H1 (cell line): ENCODE data around the gene NUDT12. TPM values are rescaled to one million over a fixed set of nuclear protein-coding genes. Genes with fewer than 3 reads are reported as not detected.

Experiments
- CTCF ChIA-PET: fragments of 300-600 bp; sonication (Branson Sonifier 250); formaldehyde crosslinking; loops from one replicate; lab custom pipeline; 2021; ENCODE audit not compliant: partially characterized antibody; lab: Charles Lee
- POLR2A ChIA-PET: fragments of 300-600 bp; sonication (Branson Sonifier 250); formaldehyde crosslinking; loops from one replicate; lab custom pipeline; 2021; ENCODE audit warnings: inconsistent platforms; ENCODE audit not compliant: partially characterized antibody; lab: Charles Lee
- DNase-seq, 2 experiments: peaks; one replicate each; pipeline versions ENCODE4 v3.0.0 to v3.0.0-alpha.2; 2010 to 2022; ENCODE audit warnings: low spot score in 2 of 2, low read depth in 1 of 2, mixed read lengths in 1 of 2
- FAIRE-seq: peaks from 2 replicates; lab custom pipeline; 2011; peaks lifted over from hg19 to GRCh38; lab: Jason Lieb, UNC
- H2AFZ ChIP-seq: 2 replicates; pipeline ENCODE4 v1.8.1; 2012; ENCODE audit warnings: low read length, inconsistent platforms
- H2AK5ac ChIP-seq: 2 replicates; pipeline ENCODE4 v1.6.1; 2013; ENCODE audit warnings: low read depth, low read length
- H2BK120ac ChIP-seq: replicated peaks from 2 replicates; pipeline ENCODE3; 2013; ENCODE audit warnings: low read depth, low read length, inconsistent platforms
- H2BK12ac ChIP-seq: 2 replicates; pipeline ENCODE4 v1.6.1; 2013; ENCODE audit warnings: low read depth, low read length
- H2BK15ac ChIP-seq: 2 replicates; pipeline ENCODE4 v1.6.1; 2013; ENCODE audit warnings: low read length
- H2BK20ac ChIP-seq: 2 replicates; pipeline ENCODE4 v1.6.1; 2013; ENCODE audit warnings: low read length
- H2BK5ac ChIP-seq: 2 replicates; pipeline ENCODE4 v1.6.1; 2013; ENCODE audit warnings: low read depth, low read length
- H3K14ac ChIP-seq: 2 replicates; pipeline ENCODE4 v1.6.1; 2013; ENCODE audit warnings: inconsistent platforms; ENCODE audit not compliant: insufficient read length
- H3K18ac ChIP-seq: 2 replicates; pipeline ENCODE4 v1.6.1; 2013; ENCODE audit warnings: low read length; ENCODE audit errors: extremely low read depth
- H3K23ac ChIP-seq: 2 replicates; pipeline ENCODE4 v1.6.1; 2013; ENCODE audit warnings: inconsistent platforms; ENCODE audit not compliant: insufficient read length
- H3K23me2 ChIP-seq: 2 replicates; pipeline ENCODE4 v1.6.1; 2013; ENCODE audit warnings: low read depth, low read length
- H3K27ac ChIP-seq: 2 replicates; pipeline ENCODE4 v1.6.1; 2011; ENCODE audit warnings: low read depth, low read length, inconsistent platforms
- H3K27me3 ChIP-seq, 4 experiments: replicated peaks in 1 of 4; 1 replicate in 1 of 4; 2 replicates in 3 of 4; pipeline versions ENCODE4 v1.6.1 to v1.8.1; 2011 to 2013; ENCODE audit warnings: low read length in 3 of 4, mild to moderate bottlenecking in 3 of 4, inconsistent platforms in 2 of 4, mixed read lengths in 2 of 4, moderate library complexity in 1 of 4; ENCODE audit not compliant: control insufficient read depth in 3 of 4, insufficient read depth in 3 of 4; ENCODE audit errors: extremely low read depth in 1 of 4
- H3K36me3 ChIP-seq, 4 experiments: 2 replicates each; pipeline versions ENCODE4 v1.6.1 to v1.8.1; 2011 to 2013; ENCODE audit warnings: mild to moderate bottlenecking in 4 of 4, low read length in 3 of 4, moderate library complexity in 2 of 4, control low read depth in 1 of 4, inconsistent platforms in 1 of 4; ENCODE audit not compliant: insufficient read depth in 4 of 4, control insufficient read depth in 2 of 4
- H3K4ac ChIP-seq: replicated peaks from 2 replicates; pipeline ENCODE3; 2013; ENCODE audit warnings: low read length, low read depth, mixed read lengths, inconsistent platforms; ENCODE audit not compliant: insufficient read length
- H3K4me1 ChIP-seq, 4 experiments: replicated peaks in 1 of 4; 1 replicate in 1 of 4; 2 replicates in 3 of 4; pipeline versions ENCODE4 v1.6.1 to v1.8.1; 2011 to 2013; ENCODE audit warnings: low read length in 3 of 4, inconsistent platforms in 2 of 4, mixed read lengths in 1 of 4; ENCODE audit not compliant: insufficient read depth in 4 of 4, control insufficient read depth in 3 of 4
- H3K4me2 ChIP-seq, 2 experiments: 2 replicates each; pipeline versions ENCODE4 v1.6.1 to v1.8.1; 2011 to 2013; ENCODE audit warnings: low read depth in 2 of 2, low read length in 2 of 2, control low read depth in 1 of 2, inconsistent platforms in 1 of 2, mild to moderate bottlenecking in 1 of 2; ENCODE audit not compliant: insufficient read depth in 1 of 2
- H3K4me3 ChIP-seq, 4 experiments: fragments of 200-600, 300-600 bp in 1 of 4; sonication (generic), shearing (Covaris generic), sonication (Bioruptor Twin) in 1 of 4; 2 replicates each; pipeline versions ENCODE4 v1.5.1 to v1.8.1; 2011 to 2016; ENCODE audit warnings: low read length in 4 of 4, low read depth in 3 of 4, control low read depth in 2 of 4, inconsistent platforms in 2 of 4, mild to moderate bottlenecking in 2 of 4, mixed read lengths in 1 of 4, moderate library complexity in 1 of 4; ENCODE audit not compliant: insufficient read depth in 2 of 4; ENCODE audit errors: extremely low read depth in 1 of 4
- H3K56ac ChIP-seq: replicated peaks from 2 replicates; pipeline ENCODE3; 2013; ENCODE audit warnings: low read depth, mild to moderate bottlenecking, mixed read lengths, low read length, inconsistent platforms; ENCODE audit not compliant: insufficient read length
- H3K79me1 ChIP-seq: 2 replicates; pipeline ENCODE4 v1.6.1; 2013; ENCODE audit warnings: low read depth, low read length, control low read depth
- H3K79me2 ChIP-seq, 2 experiments: 2 replicates each; pipeline versions ENCODE4 v1.6.1 to v1.8.1; 2012 to 2013; ENCODE audit warnings: low read length in 2 of 2, mild to moderate bottlenecking in 2 of 2, inconsistent platforms in 1 of 2; ENCODE audit not compliant: insufficient read depth in 2 of 2, control insufficient read depth in 1 of 2
- H3K9ac ChIP-seq, 4 experiments: replicated peaks in 1 of 4; 1 replicate in 1 of 4; 2 replicates in 3 of 4; pipeline versions ENCODE4 v1.6.1 to v1.8.1; 2011 to 2013; ENCODE audit warnings: low read depth in 3 of 4, low read length in 3 of 4, control low read depth in 2 of 4, mild to moderate bottlenecking in 2 of 4, moderate library complexity in 2 of 4, inconsistent platforms in 1 of 4; ENCODE audit errors: extremely low read depth in 1 of 4
- H3K9me3 ChIP-seq, 2 experiments: 2 replicates each; pipeline versions ENCODE4 v1.6.1 to v1.8.1; 2012 to 2013; ENCODE audit warnings: mild to moderate bottlenecking in 2 of 2, moderate library complexity in 2 of 2, control low read depth in 1 of 2, inconsistent platforms in 1 of 2, low read depth in 1 of 2, low read length in 1 of 2, mixed read lengths in 1 of 2; ENCODE audit not compliant: insufficient read depth in 2 of 2
- H4K20me1 ChIP-seq, 2 experiments: replicated peaks in 1 of 2; 2 replicates each; pipeline versions ENCODE3 to v1.8.1; 2011 to 2013; ENCODE audit warnings: inconsistent platforms in 2 of 2, low read length in 2 of 2, mild to moderate bottlenecking in 1 of 2; ENCODE audit not compliant: insufficient read depth in 2 of 2, control insufficient read depth in 1 of 2
- H4K5ac ChIP-seq: 2 replicates; pipeline ENCODE4 v1.6.1; 2013; ENCODE audit warnings: low read length, low read depth, mixed read lengths, inconsistent platforms; ENCODE audit not compliant: insufficient read length
- H4K8ac ChIP-seq: 2 replicates; pipeline ENCODE4 v1.8.0; 2013; ENCODE audit warnings: mild to moderate bottlenecking, moderate library complexity, low read length, inconsistent platforms; ENCODE audit not compliant: insufficient read depth; ENCODE audit errors: extremely low read depth
- H4K91ac ChIP-seq: replicated peaks from 2 replicates; pipeline ENCODE3; 2013; ENCODE audit warnings: low read length, mixed read lengths, inconsistent platforms; ENCODE audit not compliant: insufficient read length
- SIN3A ChIP-seq, 2 experiments: IDR thresholded peaks in 1 of 2; conservative IDR thresholded peaks in 1 of 2; 2 replicates each; pipeline ENCODE4 v1.6.1; 2011 to 2012; ENCODE audit warnings: low read length in 2 of 2, improper control_type of control experiment in 1 of 2, low read depth in 1 of 2, mild to moderate bottlenecking in 1 of 2
- YY1 ChIP-seq: IDR thresholded peaks from 2 replicates; pipeline ENCODE4 v1.6.1; 2011; ENCODE audit warnings: low read depth, mild to moderate bottlenecking, low read length
- polyA plus RNA-seq, 7 experiments: library from polyadenylated mRNA; depleted of rRNA in 3 of 7; stranded (reverse) in 5 of 7; unstranded in 2 of 7; fragments of >200 nt in 5 of 7; fragments of 200-250 nt in 2 of 7; gene quantifications; 1 replicate in 5 of 7; 2 replicates in 1 of 7; 4 replicates in 1 of 7; pipeline versions ENCODE4 v1.2.1 to v1.2.3, GENCODE V29; 2011 to 2013; ENCODE audit warnings: missing spikeins in 2 of 7, mixed read lengths in 2 of 7
- total RNA-seq: library from RNA; stranded (reverse); fragmentation: NEBNext Ultra II Directional; extraction: Animal tissue kit (Norgen Biotek cat#: 25700); gene quantifications from 2 replicates; pipeline ENCODE4 v1.2.1, GENCODE V29; 2021

NUDT12 gene
- total and polyA plus RNA-seq, 2 of the 8 experiments (the other 6 are each of a cell fraction or from before 2014, with no cell fraction given): 3.6 to 12.5 TPM

DNA sequence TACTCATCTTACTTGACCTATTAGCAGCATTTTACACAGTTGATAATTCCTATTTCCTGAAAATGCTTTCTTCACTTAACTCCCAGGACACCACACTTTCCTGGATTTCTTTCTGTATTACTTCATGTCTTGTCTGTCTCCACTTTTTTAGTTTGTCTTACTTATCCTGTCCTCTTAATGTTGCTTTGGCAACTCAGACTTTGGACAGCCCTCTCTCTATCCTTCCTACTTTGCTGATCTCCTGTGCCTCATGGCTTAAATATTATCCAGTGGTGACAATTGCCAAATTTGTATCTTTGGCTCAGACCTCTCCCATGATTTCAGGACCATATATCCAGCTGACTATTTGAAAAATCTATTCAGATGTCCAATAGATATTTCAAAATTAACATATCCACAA is 39.8 kb upstream of the NUDT12 start:
- no peak overlapping the region for H2AK5ac ChIP-seq
- no peak overlapping the region for H2AFZ ChIP-seq
- no peak overlapping the region for H3K4me2 ChIP-seq
- no peaks in the 10 kb centered on the region for H3K79me1 ChIP-seq
- no peak overlapping the region for H4K8ac ChIP-seq
- H3K27me3 ChIP-seq: no peaks in the 10 kb centered on the region
- FAIRE-seq: no peak
- no peaks in the 10 kb centered on the region for H3K9me3 ChIP-seq
- H3K36me3 ChIP-seq: no peaks in the 10 kb centered on the region
- no peak overlapping the region for H2BK5ac ChIP-seq
- no peak overlapping the region for H3K23ac ChIP-seq
- no peak for TF ChIP-seq SIN3A (conservative IDR thresholded peaks at IDR 0.05 in 1 of 2, IDR thresholded peaks at IDR 0.05 in 1 of 2; ENCODE audit: low read depth in 1 of 2, low read length in 2 of 2)
- TF ChIP-seq YY1: no peak
- no peak overlapping the region for H3K14ac ChIP-seq
- H2BK20ac ChIP-seq: no peak overlapping the region
- no peak overlapping the region for H2BK12ac ChIP-seq
- CTCF ChIA-PET: no interaction called here
- no peak overlapping the region for H3K18ac ChIP-seq
- H3K4me3 ChIP-seq: no peak overlapping the region
- H3K56ac ChIP-seq: no peak overlapping the region
- no peaks in the 10 kb centered on the region for H3K23me2 ChIP-seq
- no peak overlapping the region for H3K9ac ChIP-seq
- no peaks in the 10 kb centered on the region for H3K79me2 ChIP-seq
- no peak overlapping the region for H4K91ac ChIP-seq
- no peak overlapping the region for H2BK15ac ChIP-seq
- DNase-seq: no peak
- POLR2A ChIA-PET: no interaction called here
- no peaks in the 10 kb centered on the region for H4K20me1 ChIP-seq
- no peak overlapping the region for H4K5ac ChIP-seq
- H3K4me1 ChIP-seq: no peaks in the 10 kb centered on the region
- no peak overlapping the region for H3K27ac ChIP-seq
- no peak overlapping the region for H2BK120ac ChIP-seq
- H3K4ac ChIP-seq: no peak overlapping the region
